ENCODE data around the gene GPT2.
"Not testable (repeated sequence)": the region's sequence is repeated elsewhere in the genome, so short reads cannot be mapped to it uniquely, and the experiment has no call there.

Gene GPT2

DNA sequence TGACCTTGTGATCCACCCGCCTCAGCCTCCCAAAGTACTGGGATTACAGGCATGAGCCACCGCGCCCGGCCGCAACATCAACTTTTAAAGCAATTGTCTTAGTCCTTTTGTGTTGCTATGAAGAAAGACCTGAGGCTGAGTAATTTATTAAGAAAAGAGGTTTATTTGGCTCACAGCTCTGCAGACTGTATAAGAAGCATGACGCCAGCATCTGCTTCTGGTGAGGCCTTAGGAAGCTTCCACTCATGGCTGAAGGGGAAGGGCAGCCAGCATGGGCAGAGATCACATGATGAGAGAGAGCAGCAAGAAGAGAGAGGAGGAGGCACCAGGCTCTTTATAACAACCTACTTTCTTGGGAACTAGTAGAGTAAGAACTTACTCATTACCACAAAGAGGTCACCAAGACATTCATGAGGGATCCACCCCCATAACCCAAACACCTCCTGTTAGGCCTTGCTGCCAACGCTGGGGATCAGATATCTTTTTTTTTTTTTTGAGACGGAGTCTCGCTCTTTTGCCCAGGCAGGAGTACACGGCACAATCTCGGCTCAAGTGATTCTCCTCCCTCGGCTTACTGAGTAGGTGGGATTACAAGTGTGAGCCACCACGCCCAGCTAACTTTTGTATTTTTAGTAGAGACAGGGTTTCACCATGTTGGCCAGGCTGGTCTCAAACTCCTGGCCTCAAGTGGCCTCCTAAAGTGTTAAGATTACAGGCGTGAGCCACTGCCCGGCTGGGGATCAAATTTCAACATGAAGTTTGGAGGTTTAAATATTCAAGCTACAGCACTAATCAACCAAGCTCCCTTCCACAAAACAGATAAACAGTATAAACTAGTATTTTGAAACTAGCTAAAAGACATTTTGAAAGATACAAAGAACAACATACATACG, 21.4 kb upstream of the GPT2 start:
- DNase-seq (ENCODE audit: low read depth) = no peak

DNA sequence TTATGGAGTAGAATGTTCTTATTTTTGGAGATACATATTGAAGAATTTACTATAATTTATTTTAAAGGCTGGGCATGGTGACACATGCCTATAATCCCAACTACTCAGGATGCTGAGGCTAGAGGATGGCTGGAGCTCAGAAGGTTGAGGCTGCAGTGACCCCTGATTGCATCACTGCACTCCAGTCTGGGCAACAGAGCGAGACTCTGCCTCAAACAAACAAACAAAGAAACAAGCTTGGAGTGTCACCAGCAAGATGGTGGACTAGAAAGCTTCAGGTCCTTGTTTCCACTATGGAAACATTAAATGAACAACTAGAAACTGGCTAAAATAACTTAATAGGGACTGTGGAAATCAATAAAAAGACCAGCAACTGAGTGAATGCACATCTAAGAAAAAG, 17.9 kb upstream of the GPT2 start:
- DNase-seq (ENCODE audit: low read depth) = no peak

DNA sequence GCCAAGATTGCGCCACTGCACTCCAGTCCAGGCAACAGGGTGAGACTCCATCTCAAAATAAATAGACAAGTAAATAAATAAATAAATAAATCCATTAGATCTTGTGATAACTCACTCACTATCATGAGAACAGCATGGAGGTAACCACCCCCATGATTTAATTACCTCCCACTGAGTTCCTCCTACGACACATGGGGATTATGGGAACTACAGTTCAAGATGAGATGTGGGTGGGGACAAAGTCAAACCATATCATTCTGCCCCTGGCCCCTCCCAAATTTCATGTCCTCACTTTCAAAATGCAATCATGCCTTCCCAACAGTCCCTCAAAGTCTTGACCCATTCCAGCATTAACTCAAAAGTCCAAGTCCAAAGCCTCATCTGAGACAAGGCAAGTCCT, 16.7 kb upstream of the GPT2 start:
- not testable (repeated sequence) for DNase-seq (ENCODE audit: low read depth)

DNA sequence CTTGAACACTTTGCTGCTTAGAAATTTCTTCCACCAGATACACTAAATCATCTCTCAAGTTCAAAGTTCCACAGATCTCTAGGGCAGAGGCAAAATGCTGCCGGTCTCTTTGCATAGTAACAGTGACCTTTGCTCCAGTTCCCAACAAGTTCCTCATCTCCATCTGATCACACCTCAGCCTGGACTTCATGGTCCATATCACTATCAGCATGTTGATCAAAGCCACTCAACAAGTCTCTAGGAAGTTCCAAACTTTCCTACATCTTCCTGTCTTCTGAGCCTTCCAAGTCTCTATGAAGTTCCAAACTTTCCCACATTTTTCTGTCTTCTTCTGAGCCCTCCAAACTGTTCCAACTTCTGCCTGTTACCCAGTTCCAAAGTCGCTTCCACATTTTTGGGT, 15.3 kb upstream of the GPT2 start:
- not testable (repeated sequence) for DNase-seq (ENCODE audit: low read depth)

DNA sequence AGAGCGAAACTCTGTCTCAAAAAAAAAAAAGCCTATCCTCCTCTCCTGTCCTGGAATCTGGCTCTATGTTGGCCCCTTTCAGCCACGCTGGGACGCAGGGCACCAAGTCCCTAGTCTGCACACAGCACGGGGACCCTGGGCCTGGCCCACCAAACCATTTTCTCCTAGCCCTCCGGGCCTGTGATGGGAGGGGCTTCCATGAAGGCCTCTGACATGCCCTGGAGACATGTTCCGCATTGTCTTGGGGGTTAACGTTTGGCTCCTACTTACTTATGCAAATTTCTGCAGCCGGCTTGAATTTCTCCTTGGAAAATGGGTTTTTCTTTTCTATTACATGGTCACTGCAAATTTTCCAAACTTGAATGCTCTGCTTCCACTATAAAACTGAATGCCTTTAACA, 12.6 kb upstream of the GPT2 start:
- DNase-seq (ENCODE audit: low read depth) = no peak

DNA sequence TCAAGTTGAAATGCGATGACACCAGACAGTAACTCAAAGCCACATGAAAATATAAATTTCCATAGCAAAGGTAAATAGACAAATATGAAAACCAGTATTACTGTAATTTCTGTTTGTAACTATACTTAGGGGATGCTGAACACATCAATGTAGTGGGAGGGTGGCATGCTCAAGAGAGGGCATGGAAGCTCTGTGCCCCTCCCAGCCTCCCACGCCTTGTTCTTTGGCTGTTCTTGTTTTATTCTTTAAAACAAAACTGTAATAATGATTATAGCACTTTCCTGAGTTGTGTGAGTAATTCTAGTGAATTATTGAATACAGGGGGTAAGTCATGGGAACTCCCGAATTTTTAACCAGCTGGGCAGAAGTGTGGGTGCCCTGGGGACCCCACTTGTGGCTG, 11.0 kb upstream of the GPT2 start:
- DNase-seq (ENCODE audit: low read depth) = no peak

DNA sequence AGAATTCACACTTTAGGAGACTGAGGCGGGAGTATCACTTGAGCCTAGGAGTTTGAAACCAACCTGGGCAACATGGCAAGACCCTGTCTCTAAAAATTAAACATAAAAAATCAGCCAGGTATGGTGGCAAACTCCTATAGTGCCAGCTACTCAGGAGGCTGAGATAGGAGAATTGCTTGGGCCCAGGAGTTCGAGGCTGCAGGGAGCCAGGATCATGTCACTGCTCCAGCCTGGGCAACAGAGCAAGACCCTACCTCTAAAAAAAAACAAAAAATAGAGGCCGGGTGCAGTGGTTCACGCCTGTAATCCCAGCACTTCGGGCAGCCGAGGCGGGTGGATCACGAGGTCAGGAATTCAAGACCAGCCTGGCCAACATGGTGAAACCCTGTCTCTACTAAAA, 8.9 kb upstream of the GPT2 start:
- DNase-seq (ENCODE audit: low read depth) = no peak

DNA sequence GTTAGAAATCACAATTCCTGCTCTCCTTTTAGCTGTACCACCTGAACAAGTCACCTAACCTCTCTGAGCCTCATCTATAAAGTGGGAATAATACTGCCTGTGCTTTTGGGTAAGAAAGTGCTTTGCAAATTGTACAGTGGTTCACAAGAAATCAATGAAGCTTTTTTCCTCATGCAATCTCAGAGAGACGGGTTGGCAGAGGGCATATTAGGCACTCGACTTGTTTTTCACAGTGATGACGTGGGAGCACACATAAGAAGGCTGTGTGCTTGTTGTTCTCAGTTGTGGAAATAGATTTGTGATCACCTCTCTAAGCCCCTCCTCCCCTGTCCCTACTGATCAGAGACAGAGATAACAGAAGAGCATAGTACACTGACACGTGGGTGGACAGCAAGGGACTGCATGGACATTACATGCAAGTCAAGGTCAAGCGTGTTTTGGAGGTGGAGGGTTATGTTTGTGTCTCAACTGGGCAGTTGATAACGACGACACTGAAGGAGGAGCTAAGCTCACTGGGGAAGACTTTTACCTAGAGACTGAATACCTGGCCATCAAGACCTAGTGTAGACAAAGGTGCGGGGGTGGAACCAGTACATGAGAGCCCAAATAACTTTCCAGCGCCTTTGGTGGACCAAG, 1.7 kb upstream of the GPT2 start:
- DNase-seq (ENCODE audit: low read depth) = no peak

DNA sequence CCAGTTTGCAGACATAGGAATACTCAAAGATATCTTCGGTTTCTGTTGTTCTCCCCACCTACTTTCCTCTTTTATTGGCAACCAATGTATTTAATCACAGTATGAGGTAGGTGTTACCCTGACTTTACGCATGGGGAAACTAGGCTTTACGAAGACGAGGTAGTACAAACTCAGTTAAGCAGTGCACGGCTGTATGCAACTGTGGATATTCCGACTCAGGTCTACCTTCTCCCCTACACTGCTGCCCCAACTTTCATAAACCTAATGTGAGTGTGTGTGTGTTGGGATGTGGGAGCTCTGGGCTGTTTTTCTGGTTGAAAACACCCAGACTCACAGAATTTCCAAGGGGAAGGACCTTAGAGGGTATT, 1.2 kb upstream of the GPT2 start:
- no peak for DNase-seq (ENCODE audit: low read depth)

DNA sequence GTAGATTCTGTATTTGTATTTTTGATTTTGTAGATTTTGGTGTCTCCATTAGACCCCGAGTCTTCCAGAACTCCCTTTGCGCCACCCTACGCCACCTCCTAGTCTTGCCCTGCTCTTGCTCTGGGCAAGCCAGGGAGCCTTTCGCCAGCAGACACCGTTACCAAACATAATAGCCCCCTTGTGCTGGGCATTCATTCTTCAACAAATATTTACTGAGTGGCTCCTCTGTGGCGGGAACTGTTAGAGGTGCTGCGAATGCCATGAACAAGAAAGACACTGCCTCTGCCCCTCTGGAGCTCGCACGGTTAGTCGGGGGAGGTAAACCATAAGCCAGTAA, 841 bp upstream of the GPT2 start:
- DNase-seq (ENCODE audit: low read depth) = no peak

DNA sequence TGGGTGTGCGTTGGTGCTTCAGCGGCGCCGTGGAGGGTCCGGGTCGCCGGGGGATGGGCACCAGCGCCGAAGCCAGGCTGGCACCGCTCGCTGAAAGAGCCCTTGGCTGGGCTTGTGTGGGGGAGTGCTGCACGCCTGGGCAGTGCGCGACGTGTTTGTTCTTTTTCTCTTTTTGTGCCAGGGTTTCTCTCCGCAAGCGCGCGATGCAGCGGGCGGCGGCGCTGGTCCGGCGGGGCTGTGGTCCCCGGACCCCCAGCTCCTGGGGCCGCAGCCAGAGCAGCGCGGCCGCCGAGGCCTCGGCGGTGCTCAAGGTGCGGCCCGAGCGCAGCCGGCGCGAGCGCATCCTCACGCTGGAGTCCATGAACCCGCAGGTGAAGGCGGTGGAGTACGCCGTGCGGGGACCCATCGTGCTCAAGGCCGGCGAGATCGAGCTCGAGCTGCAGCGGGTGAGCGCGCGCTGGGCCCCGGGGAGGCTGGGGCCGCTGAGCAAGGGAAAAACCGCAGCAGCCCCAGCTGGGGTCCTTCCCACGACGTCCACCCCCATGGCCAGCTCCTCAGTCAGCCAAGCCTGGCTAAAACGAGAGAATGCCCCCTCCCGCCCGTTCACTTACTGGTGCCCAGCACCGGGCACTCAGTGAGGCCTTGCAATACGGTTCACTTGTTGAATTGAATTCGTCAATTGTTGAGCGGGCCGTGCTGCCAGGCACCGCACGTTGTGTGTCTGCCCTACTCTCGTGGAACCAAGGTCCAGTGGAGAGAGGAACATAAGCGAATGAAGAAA, 541 bp downstream of the GPT2 start:
- DNase-seq (ENCODE audit: low read depth) = no peak

DNA sequence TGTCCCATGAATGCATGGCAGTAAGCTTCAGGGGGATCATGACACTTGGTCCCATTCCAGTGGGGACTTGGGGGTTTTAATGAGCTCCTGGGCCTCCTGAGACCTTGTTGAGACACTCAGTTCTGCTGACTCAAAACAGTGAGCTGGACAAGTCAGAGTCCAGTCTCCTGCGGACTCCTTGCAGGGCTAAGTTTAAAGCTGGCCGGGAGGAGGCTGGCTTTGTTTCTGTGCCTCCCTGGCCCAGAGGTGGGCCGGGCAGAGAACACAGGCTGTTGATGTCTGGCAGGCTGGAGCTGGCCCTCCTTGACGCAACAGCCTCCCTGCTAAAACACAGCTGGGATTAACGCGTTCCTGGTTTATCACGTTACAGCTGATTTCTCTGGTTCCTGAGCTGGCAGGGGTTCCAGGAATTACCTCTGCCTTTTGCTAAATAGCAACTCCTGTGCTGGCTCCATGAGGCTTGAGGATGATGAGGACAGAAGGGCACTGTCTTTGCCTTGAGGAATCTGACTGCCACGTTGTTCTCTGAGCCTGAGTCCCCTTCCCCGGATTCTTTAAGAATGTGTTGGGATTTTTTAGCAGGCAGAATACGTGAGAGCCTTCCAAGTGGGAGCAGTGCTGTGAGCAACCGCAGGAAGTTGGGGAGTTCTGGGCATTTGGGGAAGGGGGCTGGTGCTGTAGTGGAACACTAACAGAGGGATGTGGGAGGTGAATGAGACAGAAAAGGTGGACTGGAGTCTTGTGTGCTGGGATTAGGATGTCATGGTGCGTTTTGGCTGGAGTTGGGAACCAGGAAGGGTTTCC, 2.0 kb downstream of the GPT2 start:
- no peak for DNase-seq (ENCODE audit: low read depth)

DNA sequence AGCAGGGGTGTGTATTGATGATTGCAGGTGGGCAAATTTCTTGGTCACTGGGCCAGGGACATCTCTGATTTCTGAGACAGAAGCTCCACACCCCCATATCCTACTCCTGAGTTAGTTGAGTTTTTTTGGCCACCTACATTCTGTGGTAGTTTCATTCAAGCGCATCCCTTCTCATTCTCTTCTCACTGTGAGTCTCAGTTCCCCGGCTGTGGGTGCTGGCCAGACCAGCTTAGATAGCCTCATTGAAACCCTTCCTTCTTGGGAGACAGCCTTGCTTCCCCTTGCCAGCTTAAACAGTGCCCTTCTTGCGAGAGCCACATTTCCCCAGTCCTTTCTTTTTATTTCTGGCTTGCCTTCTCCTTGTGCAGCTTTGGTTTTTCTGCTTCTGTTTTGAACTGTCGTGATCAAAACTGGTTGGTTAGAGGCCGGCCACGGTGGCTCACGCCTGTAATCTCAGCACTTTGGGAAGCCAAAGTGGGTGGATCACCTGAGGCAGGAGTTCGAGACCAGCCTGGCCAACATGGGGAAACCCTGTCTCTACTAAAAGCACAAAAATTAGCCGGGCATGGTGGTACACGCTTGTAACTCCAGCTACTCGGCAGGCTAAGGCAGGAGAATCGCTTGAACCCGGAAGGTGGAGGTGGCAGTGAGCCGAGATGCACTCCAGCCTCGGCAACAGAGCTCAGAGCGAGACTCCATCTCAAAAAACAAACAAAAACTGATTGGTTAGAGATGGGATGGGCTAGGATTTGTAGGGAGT, 2.8 kb downstream of the GPT2 start:
- no peak for DNase-seq (ENCODE audit: low read depth)

DNA sequence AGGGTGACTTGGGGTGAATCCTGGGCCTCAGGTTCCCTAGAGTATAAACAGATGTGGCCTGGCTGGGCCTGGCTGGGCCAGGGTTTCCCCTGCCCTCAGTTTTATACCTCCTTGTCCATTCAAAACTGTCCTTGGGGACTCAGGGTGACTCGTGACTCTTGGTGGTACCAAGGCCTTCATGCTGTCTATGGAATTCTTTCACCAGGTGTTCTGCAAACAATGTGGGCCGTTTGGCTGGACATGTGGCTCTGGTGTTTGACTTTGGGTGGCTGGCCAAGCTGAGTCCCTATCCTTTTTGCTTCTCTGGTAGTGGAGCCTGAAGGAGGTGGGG, 3.3 kb downstream of the GPT2 start:
- DNase-seq (ENCODE audit: low read depth) = no peak

DNA sequence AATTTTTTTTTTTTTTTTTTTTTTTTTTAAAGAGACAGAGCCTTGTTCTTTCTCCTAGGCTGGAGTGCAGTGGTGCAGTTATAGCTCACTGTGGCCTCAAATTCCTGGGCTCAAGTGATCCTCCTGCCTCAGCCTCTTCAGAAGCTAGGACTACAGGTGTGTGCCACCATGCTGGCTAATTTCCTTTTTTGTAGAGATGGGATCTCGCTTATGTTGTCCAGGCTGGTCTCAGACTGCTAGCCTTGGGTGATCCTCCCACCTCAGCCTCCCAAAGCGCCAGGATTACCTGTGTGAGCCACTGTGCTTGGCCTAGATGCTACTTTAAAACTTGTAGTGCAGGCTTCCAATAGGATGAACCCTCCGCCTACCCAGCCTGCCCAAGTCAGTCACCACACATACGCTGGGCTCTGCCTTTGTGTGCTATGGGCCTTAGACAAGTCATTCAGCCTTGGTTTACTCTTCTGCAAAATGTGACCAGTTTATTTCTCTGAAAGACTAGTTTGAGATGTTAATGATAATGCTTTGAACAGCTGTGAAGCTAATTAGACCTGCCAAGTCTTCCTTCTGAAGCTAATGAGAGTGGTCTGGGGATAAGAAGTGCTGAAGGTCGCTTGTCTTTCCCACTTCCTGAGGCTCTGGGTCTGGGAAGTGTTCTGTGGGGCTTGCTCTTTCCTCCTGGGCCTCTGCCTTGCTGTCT, 5.2 kb downstream of the GPT2 start:
- DNase-seq (ENCODE audit: low read depth) = no peak

DNA sequence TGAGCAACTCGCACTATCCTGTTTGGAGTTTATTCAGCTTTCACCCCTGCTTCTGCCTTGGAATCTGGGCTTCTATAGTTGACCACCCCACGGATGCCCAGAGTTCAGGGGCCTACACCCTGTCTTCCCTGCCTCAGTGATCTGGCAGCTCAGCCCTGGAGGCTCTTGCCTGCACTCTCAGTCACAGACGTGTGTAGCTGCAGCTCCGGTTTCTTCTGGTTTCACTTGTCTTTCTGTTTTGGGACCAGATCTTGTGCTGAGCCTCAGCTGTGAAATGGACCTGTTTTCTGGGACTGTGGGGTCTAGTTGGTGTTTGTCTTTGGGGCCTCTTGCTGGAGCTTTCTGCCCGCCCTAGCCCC, 5.8 kb downstream of the GPT2 start:
- no peak for DNase-seq (ENCODE audit: low read depth)

DNA sequence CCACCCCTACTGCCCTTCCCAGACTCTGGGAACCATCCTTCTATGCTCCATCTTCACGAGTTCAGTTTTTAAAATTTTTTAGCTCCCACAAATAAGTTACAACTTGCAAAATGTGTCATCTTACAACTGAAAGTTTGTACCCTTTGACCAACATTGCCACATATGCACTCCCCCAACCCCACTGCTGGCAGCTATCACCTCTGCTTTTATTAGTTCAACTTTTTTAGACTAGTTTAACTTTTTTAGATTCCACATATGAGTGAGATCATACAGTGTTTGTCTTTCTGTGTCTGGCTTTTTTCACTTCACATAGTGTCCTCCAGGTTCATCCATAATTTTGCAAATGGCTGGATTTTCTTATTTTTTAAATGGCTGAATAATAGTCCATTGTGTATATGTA, 7.7 kb downstream of the GPT2 start:
- DNase-seq (ENCODE audit: low read depth) = no peak

DNA sequence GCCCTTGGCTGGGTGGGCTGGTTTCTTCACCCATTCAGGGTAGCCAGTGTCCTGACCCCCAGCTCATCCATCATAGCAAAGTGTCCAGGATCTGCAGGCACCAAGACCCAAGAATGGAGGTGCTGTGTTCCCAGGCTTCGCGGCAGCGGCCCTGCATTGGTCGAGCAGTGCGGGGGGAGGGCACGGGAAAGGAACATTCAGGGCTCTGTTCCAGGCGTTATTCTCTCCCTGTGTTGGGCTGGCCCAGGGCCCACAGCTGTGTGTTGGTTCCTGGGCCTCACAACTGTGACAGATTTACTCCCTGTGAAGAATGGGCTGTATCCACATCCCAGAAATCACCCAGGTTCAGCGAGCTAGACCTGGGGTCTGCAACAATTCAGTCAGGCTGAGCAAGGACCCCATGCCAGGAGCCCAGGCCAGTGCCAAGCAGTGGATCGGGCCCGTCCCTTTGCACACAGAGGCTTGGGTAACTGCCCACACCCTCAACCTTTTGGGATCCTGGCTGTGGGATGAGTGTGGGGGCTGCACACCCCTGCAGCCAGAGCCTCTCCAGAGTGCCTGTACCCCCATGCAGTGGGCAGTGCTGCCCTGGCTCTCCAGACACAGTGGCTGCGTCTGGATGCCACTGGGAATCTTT, 10.0 kb downstream of the GPT2 start:
- no peak for DNase-seq (ENCODE audit: low read depth)

DNA sequence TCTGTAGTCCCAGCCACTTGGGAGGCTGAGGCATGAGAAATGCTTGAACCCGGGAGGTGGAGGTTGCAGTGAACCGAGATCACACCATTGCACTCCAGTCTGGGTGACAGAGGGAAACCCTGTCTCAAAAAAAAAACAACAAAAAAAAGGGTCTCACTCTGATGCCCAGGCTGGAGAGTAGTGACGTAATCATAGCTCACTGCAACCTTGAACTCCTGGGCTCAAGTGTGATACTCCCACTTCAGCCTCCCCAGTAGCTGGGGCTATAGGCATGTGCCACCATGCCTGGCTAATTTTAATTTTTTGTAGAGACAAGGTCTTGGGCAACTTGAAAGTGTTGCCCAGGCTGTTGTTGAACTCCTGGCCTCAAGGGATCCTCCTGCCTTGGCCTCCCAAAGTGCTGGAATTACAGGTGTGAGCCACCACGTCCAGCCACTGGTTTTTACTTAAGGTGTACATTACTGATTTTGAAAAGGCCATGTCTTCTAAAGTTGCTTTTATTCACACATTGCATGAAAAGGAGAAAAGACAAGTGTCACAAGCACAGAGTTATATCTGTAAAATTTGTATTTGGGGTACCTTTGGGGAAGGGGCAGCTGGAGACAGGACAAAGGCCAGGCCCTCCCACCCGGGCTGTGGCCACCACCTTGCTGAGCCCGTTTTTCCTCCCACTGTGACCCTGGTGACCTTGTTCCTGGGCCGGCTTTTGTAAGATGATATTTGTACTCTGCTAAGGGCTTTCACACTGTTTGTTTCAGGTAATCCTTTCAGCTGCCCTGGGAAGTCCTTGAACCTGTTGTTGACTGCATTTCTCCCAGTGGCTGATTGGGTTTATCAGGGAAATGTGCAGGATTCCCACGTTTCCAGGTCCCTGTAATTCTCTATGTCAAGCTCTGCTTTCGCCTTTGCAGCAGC, 11.5 kb downstream of the GPT2 start:
- no peak for DNase-seq (ENCODE audit: low read depth)

All from T-helper 22 cell (primary cell).